Measurements from ENCODE around the gene LILRA6.
"Not testable (repeated sequence)": the region's sequence is repeated elsewhere in the genome, so short reads cannot be mapped to it uniquely, and the experiment has no call there.

The LILRA6 gene

GRCh38 chr19:54230031-54230430 is 12.6 kb downstream of the LILRA6 start:
- no peak overlapping the region for H3K4me3 ChIP-seq (ENCODE audit: control insufficient read depth, low read depth, low read length)
- TF ChIP-seq CTCF (IDR thresholded peaks at IDR 0.05; ENCODE audit: control insufficient read depth, insufficient read depth, low read depth, low read length, missing control alignments): no peak
- no peak for DNase-seq (ENCODE audit: low read depth)

- TF ChIP-seq CTCF (IDR thresholded peaks at IDR 0.05; ENCODE audit: control insufficient read depth, insufficient read depth, low read depth, low read length, missing control alignments): no peak
- H3K4me3 ChIP-seq (ENCODE audit: control insufficient read depth, low read depth, low read length): no peak overlapping the region
- no peak for DNase-seq (ENCODE audit: low read depth)
Observed at GRCh38 chr19:54229146-54229545, 13.4 kb downstream of the LILRA6 start.

DNA sequence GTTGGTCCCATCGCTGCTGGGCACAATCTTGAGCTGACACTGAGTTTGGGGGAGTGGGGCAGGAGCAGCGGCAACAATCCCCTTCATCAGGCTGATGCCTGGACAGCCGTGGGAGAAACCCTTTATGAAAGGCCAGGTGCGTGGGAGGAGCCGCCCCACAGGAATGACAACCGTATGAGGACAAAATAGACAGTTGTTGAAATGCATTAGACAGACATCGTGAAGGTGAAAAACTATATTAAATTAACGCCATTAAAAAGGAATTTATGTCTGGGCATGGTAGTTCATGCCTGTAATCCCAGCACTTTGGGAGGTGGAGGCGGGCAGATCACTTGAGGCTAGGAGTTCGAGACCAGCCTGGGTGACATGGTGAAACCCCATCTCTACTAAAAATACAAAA is 18.0 kb downstream of the LILRA6 start:
- DNase-seq (ENCODE audit: low read depth); H3K4me3 ChIP-seq (ENCODE audit: control insufficient read depth, low read depth, low read length): not testable (repeated sequence)

GRCh38 chr19:54223937-54224281 is 18.7 kb downstream of the LILRA6 start:
- H3K4me3 ChIP-seq (ENCODE audit: control insufficient read depth, low read depth, low read length); DNase-seq (ENCODE audit: low read depth): not testable (repeated sequence)

GRCh38 chr19:54223277-54223936 is 19.2 kb downstream of the LILRA6 start:
- H3K4me3 ChIP-seq (ENCODE audit: control insufficient read depth, low read depth, low read length); DNase-seq (ENCODE audit: low read depth): not testable (repeated sequence)

GRCh38 chr19:54222474-54223276 is 19.9 kb downstream of the LILRA6 start, which contains the start of gene LILRB3:
Gene LILRB3, minus strand, starts transcription at chr19:54223007. Its CDS starts 31 bp downstream, at chr19:54222976.
- not testable (repeated sequence) for DNase-seq (ENCODE audit: low read depth); H3K4me3 ChIP-seq (ENCODE audit: control insufficient read depth, low read depth, low read length)

- DNase-seq (ENCODE audit: low read depth); H3K4me3 ChIP-seq (ENCODE audit: control insufficient read depth, low read depth, low read length): not testable (repeated sequence)
Observed at GRCh38 chr19:54221947-54222346, 20.6 kb downstream of the LILRA6 start.

- not testable (repeated sequence) for H3K4me3 ChIP-seq (ENCODE audit: control insufficient read depth, low read depth, low read length); DNase-seq (ENCODE audit: low read depth)
Observed at GRCh38 chr19:54219702-54220101, 22.9 kb downstream of the LILRA6 start.

DNA sequence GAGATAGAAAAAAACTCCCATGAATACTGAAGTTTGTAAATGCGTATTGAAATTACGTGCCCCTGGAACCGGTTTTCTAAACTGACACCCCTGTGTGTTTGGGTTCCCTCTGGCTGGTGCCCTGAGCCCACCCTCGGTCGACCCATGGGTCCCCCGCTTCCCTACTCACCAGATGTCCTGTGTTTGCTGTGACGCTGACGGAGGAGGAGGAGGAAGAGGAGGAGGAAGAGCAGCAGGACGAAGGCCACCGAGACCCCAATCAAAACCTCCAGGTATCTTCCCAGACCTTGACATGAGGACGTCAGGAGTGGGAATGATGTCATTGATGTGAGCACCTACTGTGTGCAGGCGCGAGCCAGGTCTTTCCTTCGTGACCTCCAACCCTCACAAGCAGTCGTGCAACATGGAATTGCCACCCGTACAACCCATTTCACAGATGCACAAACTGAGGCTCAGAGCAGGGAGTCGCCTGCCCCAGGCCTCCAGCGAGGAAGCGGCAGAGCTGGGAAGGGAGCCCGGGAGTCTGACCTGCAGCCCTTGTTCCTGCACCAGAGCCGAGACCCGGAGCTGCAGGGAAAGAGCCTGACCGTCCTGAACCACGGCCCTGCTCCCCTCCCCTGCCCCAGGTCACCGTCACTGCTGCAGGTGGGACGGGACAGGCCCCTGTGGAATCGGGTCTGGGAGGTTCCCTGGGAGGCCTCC is 23.5 kb downstream of the LILRA6 start:
- no peak for TF ChIP-seq CTCF (IDR thresholded peaks at IDR 0.05; ENCODE audit: control insufficient read depth, insufficient read depth, low read depth, low read length, missing control alignments)
- DNase-seq (ENCODE audit: low read depth): no peak
- no peak overlapping the region for H3K4me3 ChIP-seq (ENCODE audit: control insufficient read depth, low read depth, low read length)

DNA sequence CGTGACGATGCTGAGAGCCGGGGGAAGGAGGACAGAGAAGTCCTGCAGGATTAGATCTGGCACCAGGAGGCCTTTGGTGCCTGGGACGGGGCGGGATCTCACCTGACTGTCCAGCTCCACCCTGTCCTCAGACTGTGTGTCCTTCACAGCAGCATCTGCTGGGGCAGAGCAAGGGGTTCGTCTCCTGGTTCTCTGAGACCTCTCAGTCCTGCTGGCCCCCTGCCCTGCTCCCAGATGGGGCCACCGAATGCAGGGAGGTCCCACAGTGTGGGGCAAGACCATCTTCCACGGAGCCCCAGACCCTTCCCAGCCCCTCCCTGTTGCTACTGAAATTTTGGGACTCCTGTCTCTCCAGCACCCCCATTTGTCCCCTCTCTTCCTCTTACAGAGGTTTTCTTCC is 24.3 kb downstream of the LILRA6 start:
- TF ChIP-seq CTCF (IDR thresholded peaks at IDR 0.05; ENCODE audit: control insufficient read depth, insufficient read depth, low read depth, low read length, missing control alignments): no peak

DNA sequence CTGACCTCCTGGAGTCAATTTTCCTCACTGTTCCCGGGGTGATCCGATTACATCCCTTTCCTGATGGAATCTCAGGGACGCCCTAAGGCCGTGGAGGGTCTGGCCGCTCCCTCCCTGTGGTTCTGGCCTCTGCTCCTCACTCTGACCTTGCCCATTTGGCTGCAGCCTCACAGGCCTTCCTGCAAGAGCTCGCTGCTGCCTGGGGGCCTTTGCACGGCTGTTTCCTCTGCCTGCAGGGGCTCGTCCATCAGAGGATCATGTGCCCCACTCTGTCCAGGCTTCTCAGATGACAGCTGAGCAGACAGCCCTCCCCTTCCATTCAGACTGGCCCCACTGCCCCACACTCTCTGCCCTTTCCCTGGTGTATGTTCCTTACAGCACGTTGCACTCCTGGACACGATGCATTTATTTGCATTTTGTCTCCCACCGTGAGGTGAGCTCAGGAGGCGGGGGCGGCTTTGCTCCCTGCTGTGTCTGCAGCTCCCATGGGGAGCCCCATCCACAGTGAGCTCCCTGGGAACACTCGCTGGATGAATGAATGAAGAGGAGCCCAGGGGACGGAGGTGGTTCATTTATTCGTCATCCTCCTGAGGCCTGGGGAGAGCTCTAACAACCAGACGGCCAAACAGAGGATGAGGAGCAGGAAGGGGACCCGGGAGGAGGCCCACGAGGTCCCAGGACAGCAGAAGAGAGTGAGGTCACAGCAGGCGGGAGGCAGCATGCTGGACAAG is 24.9 kb downstream of the LILRA6 start:
- DNase-seq (ENCODE audit: low read depth): not testable (repeated sequence)

More for the DNA sequence above, 24.3 kb downstream of the LILRA6 start:
- no peak overlapping the region for H3K4me3 ChIP-seq (ENCODE audit: control insufficient read depth, low read depth, low read length)
- DNase-seq (ENCODE audit: low read depth): no peak

More for the DNA sequence above, 24.9 kb downstream of the LILRA6 start:
- not testable (repeated sequence) for H3K4me3 ChIP-seq (ENCODE audit: control insufficient read depth, low read depth, low read length)

All from AG09309 (cell line).